GM11168 (cell line): Measurements from ENCODE around the gene METAP1D.

Experiments
- in situ Hi-C: fragments of 300-500 bp; cut with MboI; formaldehyde crosslinking; loops from one replicate; pipeline ENCODE4 v1.12.0; 2022; ENCODE audit warnings: low sequenced_read_pairs; ENCODE audit not compliant: unreplicated experiment

METAP1D gene

DNA sequence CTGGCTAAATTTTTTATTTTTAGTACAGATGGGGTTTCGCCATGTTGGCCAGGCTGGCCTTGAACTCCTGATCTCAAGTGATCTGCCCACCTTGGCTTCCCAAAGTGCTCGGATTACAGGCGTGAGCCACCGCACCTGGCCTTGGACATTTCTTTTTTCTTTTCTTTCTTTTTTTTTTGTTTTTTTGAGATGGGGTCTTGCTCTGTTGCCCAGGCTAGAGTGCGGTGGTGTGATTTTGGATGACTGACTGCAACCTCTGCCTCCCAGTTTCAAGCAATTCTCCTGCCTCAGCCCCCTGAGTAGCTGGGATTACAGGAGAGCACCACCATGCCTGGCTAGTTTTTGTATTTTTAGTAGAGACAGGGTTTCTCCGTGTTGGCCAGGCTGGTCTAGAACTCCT, 114.4 kb downstream of the METAP1D start:
- in situ Hi-C loops = loop anchor here (25.0 kb wide), 1 partner anchor 552 kb away; no protein-coding TSS in a partner anchor

- in situ Hi-C loops = loop anchor here (25.0 kb wide), 1 partner anchor 552 kb away; no protein-coding TSS in a partner anchor
Measured at GRCh38 chr2:172114579-172114978, 114.8 kb downstream of the METAP1D start.

DNA sequence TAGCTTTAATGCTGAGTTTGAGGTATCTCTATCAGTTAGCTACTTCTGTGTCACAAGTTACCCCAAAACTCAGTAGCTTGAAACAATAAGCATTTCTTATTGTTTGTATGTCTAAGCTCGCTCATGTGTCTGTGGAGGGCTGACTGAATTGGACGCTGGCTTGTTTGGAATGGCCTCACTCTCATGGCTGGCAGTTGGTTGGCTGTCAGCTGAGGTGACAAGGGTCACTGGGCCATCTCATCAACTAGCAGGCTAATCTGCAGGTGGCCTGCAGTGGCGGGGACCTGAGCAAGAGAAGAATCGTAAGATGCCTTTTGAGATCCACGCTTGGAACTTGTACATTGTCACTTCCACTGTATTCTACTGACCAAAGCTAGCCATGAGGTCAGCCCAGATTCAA, 116.4 kb downstream of the METAP1D start:
- in situ Hi-C loops = loop anchor here (25.0 kb wide), 1 partner anchor 554 kb away; no protein-coding TSS in a partner anchor

DNA sequence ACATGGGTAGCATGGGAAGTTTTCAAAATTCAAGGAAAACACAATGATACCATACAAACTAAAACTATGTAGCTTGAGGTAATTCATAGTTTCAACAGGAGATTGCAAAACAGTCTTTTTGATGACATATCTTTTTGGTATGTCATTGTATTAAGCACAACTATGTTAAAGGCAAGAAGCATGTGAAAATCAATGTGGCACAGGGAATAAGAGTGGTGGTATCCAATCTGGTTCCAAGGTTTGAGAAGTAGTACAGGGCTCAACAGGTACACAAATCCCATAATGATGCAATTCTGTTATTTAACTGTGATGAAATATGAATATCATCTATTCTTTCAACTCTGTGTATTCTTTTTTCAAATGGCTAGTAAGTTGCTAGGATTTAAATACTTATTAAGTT, 119.3 kb downstream of the METAP1D start:
- in situ Hi-C loops = loop anchor here (25.0 kb wide), 1 partner anchor 557 kb away; no protein-coding TSS in a partner anchor

DNA sequence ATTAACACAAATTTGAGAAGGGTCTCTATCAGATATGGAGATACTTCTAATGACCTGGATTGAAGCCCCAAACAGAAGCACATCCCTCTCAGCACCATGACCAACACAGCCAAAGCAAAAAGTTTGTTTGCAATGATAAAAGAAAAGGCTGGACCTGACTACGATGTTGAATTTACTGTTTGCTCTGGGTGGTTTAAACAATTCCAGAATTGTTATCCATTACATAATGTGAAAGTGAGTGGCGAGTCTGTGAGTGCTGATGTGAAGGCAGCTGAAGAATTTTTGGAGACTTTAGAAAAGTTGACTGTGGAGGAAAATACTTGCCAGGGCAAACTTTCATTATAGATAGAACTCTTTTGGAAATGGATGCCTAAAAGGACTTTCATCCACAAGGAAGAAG, 120.4 kb downstream of the METAP1D start:
- in situ Hi-C loops = loop anchor here (25.0 kb wide), 1 partner anchor 558 kb away; no protein-coding TSS in a partner anchor

GRCh38 chr2:172128484-172128883, 128.7 kb downstream of the METAP1D start:
- in situ Hi-C loops = no loop called here

GRCh38 chr2:172129404-172129803, 129.7 kb downstream of the METAP1D start:
- in situ Hi-C loops = no loop called here
